ENCODE measurements around the gene TENT5C. TPM values are rescaled to one million over a fixed set of nuclear protein-coding genes. Genes with fewer than 3 reads are reported as not detected.
"Not testable (repeated sequence)": the region's sequence is repeated elsewhere in the genome, so short reads cannot be mapped to it uniquely, and the experiment has no call there.

Gene TENT5C
- 1 to 10 TPM in 2 of 4 donors, under 1 TPM in 2; 0.27 to 2.8 (median 1.3) TPM for total RNA-seq

GRCh38 chr1:117605774-117606648 lies at the start of gene TENT5C:
TSS of gene TENT5C (plus strand) at chr1:117606048. CDS start at chr1:117622869, 16,821 bp downstream.
- peaks cover 0 to 27% (median 0%) of the 10 kb centered on the region in 4 donors for H3K27me3 ChIP-seq
- whole genome bisulfite sequencing, 2 donors = 0 to 1% methylated on average over 1 to 24 of the region's 79 CpGs
- intact Hi-C loops (cut with DNase I) = no loop called here

DNA sequence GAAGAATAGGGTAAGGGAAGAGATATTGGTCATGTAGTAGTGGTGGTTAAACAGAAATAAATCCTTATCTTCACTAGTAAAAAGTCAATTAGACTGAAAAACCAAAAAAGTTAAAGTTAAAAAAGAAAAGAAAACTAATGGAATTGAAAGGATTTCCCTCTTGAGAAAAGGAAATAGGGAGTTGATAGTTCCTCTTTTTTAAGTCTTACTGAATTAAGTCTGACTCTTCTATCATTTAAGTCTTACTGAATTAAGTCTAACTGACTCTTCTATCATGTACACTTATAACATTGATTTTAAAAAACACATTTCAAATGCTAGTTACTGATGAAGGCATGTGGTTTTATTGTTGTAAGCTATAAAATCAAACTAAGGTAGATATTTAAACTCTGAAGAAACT lies 49.5 kb upstream of the TENT5C start:
- Histone ChIP-seq H3K4me3 (no peak overlapping the region), H3K36me3 (no peaks in the 10 kb centered on the region), H3K27ac (no peak overlapping the region), H3K9me3 (peaks cover 0 to 8% (median 0%) of the 10 kb centered on the region in 3 donors), H3K27me3 (no peaks in the 10 kb centered on the region), H3K4me1 (no peaks in the 10 kb centered on the region)
- TF ChIP-seq CTCF (IDR thresholded peaks at IDR 0.05) (no peak), POLR2A (IDR thresholded peaks at IDR 0.05) (no peak)
- intact Hi-C loops (cut with DNase I) = no loop called here
- DNase-seq = no peak

More at GRCh38 chr1:117605774-117606648, at the start of gene TENT5C:
- H3K36me3 ChIP-seq = no peaks in the 10 kb centered on the region
- peaks cover 0 to 46% (median 4%) of the 10 kb centered on the region in 3 donors for H3K4me1 ChIP-seq
- H3K9me3 ChIP-seq = no peaks in the 10 kb centered on the region
- DNase-seq = peak; percentile 86
- peak within 1 kb of the TSS; percentile 72 to 88 (median 84) for H3K27ac ChIP-seq
- H3K4me3 ChIP-seq = peak within 1 kb of the TSS; percentile 59 to 85 (median 74)
- TF ChIP-seq POLR2A (IDR thresholded peaks at IDR 0.05) (peak in 3 of 4 donors; percentile 77 to 93 (median 88)), CTCF (IDR thresholded peaks at IDR 0.05) (no peak)

GRCh38 chr1:117556976-117557375 lies 48.9 kb upstream of the TENT5C start:
- Histone ChIP-seq H3K4me1 (no peaks in the 10 kb centered on the region), H3K27ac (no peak overlapping the region), H3K36me3 (no peaks in the 10 kb centered on the region), H3K9me3 (peaks cover 0 to 8% (median 0%) of the 10 kb centered on the region in 3 donors), H3K27me3 (no peaks in the 10 kb centered on the region), H3K4me3 (no peak overlapping the region)
- intact Hi-C loops (cut with DNase I) = no loop called here
- no peak for DNase-seq
- TF ChIP-seq CTCF (IDR thresholded peaks at IDR 0.05) (no peak), POLR2A (IDR thresholded peaks at IDR 0.05) (no peak)

GRCh38 chr1:117558451-117558850 lies 47.4 kb upstream of the TENT5C start:
- intact Hi-C loops (cut with DNase I); H3K36me3 ChIP-seq; H3K4me1 ChIP-seq; H3K4me3 ChIP-seq; DNase-seq; H3K9me3 ChIP-seq; H3K27me3 ChIP-seq; H3K27ac ChIP-seq: not testable (repeated sequence)

DNA sequence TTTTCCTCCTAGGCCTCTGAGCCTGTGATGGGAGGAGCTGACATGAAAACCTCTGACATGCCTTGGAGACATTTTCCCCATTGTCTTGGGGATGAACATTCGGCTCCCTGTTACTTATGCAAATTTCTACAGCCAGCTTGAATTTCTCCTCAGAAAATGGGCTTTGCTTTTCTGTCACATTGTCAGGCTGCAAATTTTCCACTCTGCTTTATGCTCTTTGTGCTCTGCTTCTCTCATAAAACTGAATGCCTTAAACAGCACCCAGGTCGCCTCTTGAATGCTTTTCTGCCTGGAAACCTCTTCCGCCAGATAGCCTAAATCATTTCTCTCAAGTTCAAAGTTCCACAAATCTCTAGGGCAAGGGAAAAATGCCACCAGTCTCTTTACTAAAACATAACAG lies 46.7 kb upstream of the TENT5C start:
- Histone ChIP-seq H3K4me1 (no peaks in the 10 kb centered on the region), H3K9me3 (peaks cover 0 to 8% (median 0%) of the 10 kb centered on the region in 3 donors), H3K36me3 (no peaks in the 10 kb centered on the region), H3K4me3 (no peak overlapping the region), H3K27ac (no peak overlapping the region), H3K27me3 (no peaks in the 10 kb centered on the region)
- no peak for DNase-seq
- TF ChIP-seq POLR2A (IDR thresholded peaks at IDR 0.05) = no peak
- no peak for TF ChIP-seq CTCF (IDR thresholded peaks at IDR 0.05)
- intact Hi-C loops (cut with DNase I) = no loop called here
- WGBS, 2 donors = 77 to 90% methylated on average over 3 of the region's 3 CpGs
